Small intestine (tissue), 7 donors: ENCODE measurements around the gene SLC5A2. TPM values are rescaled to one million over a fixed set of nuclear protein-coding genes. Genes with fewer than 3 reads are reported as not detected.

Experiments
- DNase-seq, 2 donors: peaks; one replicate each; pipeline versions ENCODE4 v3.0.0 to v3.0.0-alpha.2; 2013
- FAIRE-seq: peaks from 2 replicates; lab custom pipeline; 2012; peaks lifted over from hg19 to GRCh38; lab: Jason Lieb, UNC
- H3K27ac ChIP-seq, 3 donors: one replicate each; pipeline ENCODE4 v1.5.1; 2013; ENCODE audit warnings: low read length in 2 of 3, mild to moderate bottlenecking in 2 of 3, control low read depth in 1 of 3, inconsistent platforms in 1 of 3, low read depth in 1 of 3, moderate library complexity in 1 of 3
- H3K27me3 ChIP-seq, 3 donors: one replicate each; pipeline ENCODE4 v1.6.1; 2013; ENCODE audit warnings: low read length in 3 of 3, inconsistent platforms in 1 of 3; ENCODE audit not compliant: control insufficient read depth in 3 of 3, insufficient read depth in 3 of 3
- H3K36me3 ChIP-seq, 3 donors: one replicate each; pipeline ENCODE4 v1.6.1; 2013; ENCODE audit warnings: low read length in 3 of 3, inconsistent platforms in 1 of 3, low read depth in 1 of 3, mild to moderate bottlenecking in 1 of 3, moderate library complexity in 1 of 3; ENCODE audit not compliant: control insufficient read depth in 3 of 3, insufficient read depth in 2 of 3
- H3K4me1 ChIP-seq, 3 donors: one replicate each; pipeline ENCODE4 v1.6.1; 2013; ENCODE audit warnings: low read length in 2 of 3, inconsistent platforms in 1 of 3, low read depth in 1 of 3, mild to moderate bottlenecking in 1 of 3, moderate library complexity in 1 of 3; ENCODE audit not compliant: control insufficient read depth in 3 of 3, insufficient read depth in 2 of 3
- H3K4me3 ChIP-seq, 3 donors: one replicate each; pipeline ENCODE4 v1.5.1; 2013; ENCODE audit warnings: low read length in 3 of 3, control low read depth in 1 of 3, inconsistent platforms in 1 of 3, low read depth in 1 of 3, mild to moderate bottlenecking in 1 of 3, moderate library complexity in 1 of 3
- H3K9me3 ChIP-seq, 2 donors: one replicate each; pipeline ENCODE4 v1.6.1; 2013; ENCODE audit warnings: low read depth in 1 of 2, low read length in 1 of 2; ENCODE audit not compliant: control insufficient read depth in 2 of 2, insufficient read depth in 1 of 2
- WGBS, 3 donors: extraction: QIAGEN DNeasy Blood & Tissue Kit; methylation state at CpG; one replicate each; pipeline ENCODE4 v1.1.7; 2013; 5-methylcytosine and 5-hydroxymethylcytosine counted together
- polyA plus RNA-seq, 4 donors: library from polyadenylated mRNA; stranded (reverse) in 3 of 4; unstranded in 1 of 4; fragments of 200-250 nt in 3 of 4; fragments of 120-200 nt in 1 of 4; gene quantifications; one replicate each; pipeline versions ENCODE4 v1.2.1 to v1.2.3, GENCODE V29; 2013
- donor health status: healthy with polysubstance abuse.
- donor health status: control.
- donor health status: control.
- donor health status: Bipolar disorder and iron deficiency.
- donor health status: healthy.

SLC5A2 gene
- polyA plus RNA-seq, 4 donors, result 0.81 to 10.4 (median 1.6) TPM

DNA sequence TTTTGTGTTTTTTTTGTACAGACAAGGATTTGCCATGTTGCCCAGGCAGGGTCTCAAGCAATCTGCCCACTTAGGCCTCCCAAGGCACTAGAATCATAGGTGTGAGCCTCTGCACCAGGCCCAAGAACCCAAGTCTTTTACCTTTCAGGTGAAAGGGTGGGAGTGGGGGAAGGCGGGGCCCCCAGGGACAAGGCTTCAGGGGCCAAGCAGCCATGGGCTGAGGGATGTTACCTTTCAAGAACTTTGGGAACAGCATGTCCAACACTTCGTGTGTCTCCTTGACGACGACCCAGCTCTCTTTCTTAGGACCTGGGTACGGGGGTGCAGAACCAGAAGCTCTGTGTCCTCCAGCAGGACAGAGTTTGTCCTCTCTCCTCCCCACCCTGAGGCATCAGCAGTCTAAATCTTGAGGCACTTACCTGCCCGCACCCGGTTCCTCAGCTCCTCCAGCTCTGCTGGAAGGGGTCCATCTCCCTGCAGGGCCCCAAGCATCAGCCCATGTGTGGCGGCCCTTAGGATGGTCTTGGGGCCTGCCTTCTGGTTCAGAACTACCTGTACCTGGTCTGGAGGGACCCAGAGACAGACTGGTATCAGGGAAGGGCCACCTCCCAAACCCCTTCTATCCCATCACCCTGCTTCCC lies 9.0 kb downstream of the SLC5A2 start:
- Histone ChIP-seq H3K27me3 (no peaks in the 10 kb centered on the region), H3K9me3 (no peaks in the 10 kb centered on the region), H3K27ac (no peak overlapping the region), H3K4me3 (no peak overlapping the region), H3K4me1 (peaks cover 0 to 3% (median 2%) of the 10 kb centered on the region in 3 donors), H3K36me3 (peaks cover 6 to 66% (median 8%) of the 10 kb centered on the region in 3 donors)
- 92 to 96% (median 95%) methylated on average over 8 of the region's 8 CpGs for WGBS, 3 donors
- DNase-seq (no peak), FAIRE-seq (no peak)

DNA sequence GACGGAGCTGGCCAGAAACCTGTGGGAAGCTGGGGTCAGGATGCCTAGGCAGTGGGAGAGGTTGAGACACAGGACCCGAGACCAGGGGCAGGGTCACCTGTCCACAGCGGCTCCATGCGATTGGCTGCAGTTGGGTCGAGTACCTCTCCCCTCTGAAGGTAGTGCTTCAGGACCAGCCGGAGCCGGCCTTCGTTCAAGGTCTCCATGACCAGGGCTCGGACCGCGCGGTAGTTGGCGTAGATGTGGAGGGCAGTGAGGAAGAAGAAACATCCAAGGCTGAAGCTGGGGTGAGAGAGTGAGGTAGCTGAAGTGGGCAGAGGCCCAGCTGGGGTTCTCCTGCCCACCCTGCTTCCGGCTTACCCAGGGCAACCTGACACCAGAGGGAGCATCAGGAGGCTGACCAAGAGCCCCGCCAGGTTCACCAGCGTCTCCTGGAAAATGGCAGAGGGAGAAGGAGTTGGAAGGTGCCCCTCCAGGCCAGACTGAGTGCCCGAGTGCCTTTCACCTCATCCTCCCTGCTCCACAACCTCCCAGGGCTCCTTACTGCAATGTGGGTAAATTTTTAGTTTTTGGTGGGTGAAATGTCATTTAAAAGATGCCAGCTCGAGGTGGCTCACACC lies 10.7 kb downstream of the SLC5A2 start:
- DNase-seq, result no peak
- Histone ChIP-seq H3K4me3 (no peak overlapping the region), H3K27ac (no peak overlapping the region), H3K36me3 (peaks cover 6 to 83% (median 12%) of the 10 kb centered on the region in 3 donors), H3K9me3 (no peaks in the 10 kb centered on the region), H3K27me3 (no peaks in the 10 kb centered on the region), H3K4me1 (no peaks in the 10 kb centered on the region)
- FAIRE-seq, result no peak
- WGBS, 3 donors, result 93 to 95% (median 94%) methylated on average over 16 to 18 of the region's 18 CpGs

DNA sequence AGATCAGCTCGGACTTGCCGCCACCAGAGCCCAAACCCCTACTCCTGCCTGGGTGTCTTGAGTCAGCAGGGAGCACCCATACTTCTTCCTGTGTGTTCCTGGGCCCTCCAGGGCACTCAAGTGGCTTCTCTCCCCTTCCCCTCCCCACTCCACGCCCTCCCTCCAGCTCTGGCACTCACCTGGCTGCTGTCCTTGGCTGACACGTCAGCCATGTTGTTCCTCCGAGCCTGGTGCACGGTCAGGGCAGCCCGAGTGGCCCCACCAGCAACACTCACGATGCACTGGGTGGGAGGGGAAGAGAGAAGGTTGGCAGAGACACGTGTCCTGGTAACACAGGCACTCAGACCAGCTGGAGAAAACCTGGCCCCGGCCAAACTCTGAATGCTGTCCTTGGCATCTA lies 13.7 kb downstream of the SLC5A2 start:
- no peak overlapping the region for H3K4me3 ChIP-seq
- DNase-seq (no peak), FAIRE-seq (no peak)
- 78 to 92% (median 91%) methylated on average over 10 of the region's 10 CpGs for WGBS, 3 donors
- no peak overlapping the region for H3K27ac ChIP-seq
- no peaks in the 10 kb centered on the region for H3K9me3 ChIP-seq
- no peaks in the 10 kb centered on the region for H3K27me3 ChIP-seq
- H3K36me3 ChIP-seq, result peaks cover 10 to 81% (median 18%) of the 10 kb centered on the region in 3 donors
- no peaks in the 10 kb centered on the region for H3K4me1 ChIP-seq

DNA sequence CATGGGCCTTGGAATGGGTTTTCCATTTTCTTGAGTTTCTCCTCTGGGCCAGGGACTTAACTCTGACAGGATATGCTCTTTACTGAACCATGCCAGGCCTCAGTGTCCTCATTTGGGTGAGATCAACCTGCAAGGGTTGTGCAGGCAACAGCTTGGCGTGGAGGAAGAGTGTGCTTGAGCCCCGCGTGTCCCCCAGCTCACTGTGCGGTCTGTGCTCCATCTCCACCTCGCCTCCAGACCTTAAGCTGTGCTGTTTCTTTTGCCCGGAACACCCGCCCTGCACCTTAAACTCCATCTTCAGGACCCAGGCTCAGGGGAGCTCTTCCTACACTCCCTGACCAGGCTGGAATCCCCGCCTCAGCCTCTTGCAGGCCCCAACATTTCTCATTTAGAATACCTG lies 15.6 kb downstream of the SLC5A2 start:
- Histone ChIP-seq H3K27me3 (no peaks in the 10 kb centered on the region), H3K9me3 (no peaks in the 10 kb centered on the region), H3K36me3 (peaks cover 10 to 63% (median 12%) of the 10 kb centered on the region in 3 donors), H3K27ac (no peak overlapping the region), H3K4me3 (no peak overlapping the region), H3K4me1 (no peaks in the 10 kb centered on the region)
- no peak for FAIRE-seq
- WGBS, 3 donors, result 98 to 99% (median 99%) methylated on average over 8 of the region's 8 CpGs
- no peak for DNase-seq

DNA sequence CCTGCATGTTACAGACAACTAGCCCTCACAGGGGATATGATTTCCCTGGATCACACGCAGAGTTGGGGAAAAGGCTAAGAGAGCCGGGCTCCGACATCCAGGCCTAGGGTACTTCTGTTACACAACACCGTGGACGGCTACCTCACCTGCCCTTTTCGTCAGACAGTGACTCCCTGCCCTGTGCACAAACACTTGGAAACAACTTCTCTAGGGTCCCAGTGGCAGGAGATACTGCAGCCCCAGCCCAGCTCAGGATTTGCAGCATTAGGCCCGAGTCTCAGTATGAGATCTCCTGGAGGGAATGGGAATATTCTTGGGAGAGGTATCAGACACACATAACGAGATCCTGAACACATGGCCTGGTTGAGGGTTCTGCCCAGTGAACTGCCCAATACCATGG lies 17.0 kb downstream of the SLC5A2 start:
- Histone ChIP-seq H3K36me3 (peaks cover 10 to 53% (median 10%) of the 10 kb centered on the region in 3 donors), H3K9me3 (no peaks in the 10 kb centered on the region), H3K4me1 (no peaks in the 10 kb centered on the region), H3K27me3 (no peaks in the 10 kb centered on the region), H3K27ac (no peak overlapping the region), H3K4me3 (no peak overlapping the region)
- 94 to 96% (median 95%) methylated on average over 8 of the region's 8 CpGs for WGBS, 3 donors
- no peak for DNase-seq
- FAIRE-seq, result no peak

DNA sequence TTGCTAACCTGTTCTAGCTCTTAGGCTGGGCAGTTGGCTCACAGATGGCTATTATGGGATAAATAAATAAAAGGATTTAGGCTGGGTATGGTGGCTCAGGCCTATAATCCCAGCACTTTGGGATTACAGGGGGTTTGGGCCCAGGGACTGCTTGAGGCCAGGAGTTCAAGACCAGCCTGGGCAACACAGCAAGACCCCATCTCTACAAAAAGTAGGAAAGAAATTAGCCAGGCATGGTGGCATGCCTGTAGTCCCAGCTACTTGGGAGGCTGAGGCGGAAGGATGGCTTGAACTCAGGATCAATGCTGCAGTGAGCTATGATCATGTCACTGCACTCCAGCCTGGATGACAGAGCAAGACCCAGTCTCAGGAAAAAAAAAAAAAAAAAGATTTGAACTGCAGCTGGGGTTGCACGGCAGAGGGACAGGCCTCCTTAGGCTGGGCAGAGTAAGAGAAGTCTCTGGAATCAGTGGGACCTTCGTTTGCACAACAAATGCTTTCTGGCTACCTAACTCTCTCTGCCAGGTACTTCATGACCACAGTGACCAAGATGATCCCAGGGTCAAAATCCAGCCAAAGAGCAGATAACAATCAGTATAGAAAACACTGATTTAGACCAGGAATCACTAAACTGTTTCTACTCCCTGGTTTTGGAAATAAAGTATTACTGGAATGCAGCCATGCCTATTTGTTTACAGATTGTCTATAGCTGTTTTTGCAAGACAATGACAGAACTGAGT lies 18.5 kb downstream of the SLC5A2 start:
- Histone ChIP-seq H3K27me3 (no peaks in the 10 kb centered on the region), H3K36me3 (peaks cover 4 to 41% (median 10%) of the 10 kb centered on the region in 3 donors), H3K4me3 (no peak overlapping the region), H3K4me1 (no peaks in the 10 kb centered on the region), H3K9me3 (no peaks in the 10 kb centered on the region), H3K27ac (no peak overlapping the region)
- FAIRE-seq (no peak), DNase-seq (no peak)
- WGBS, 3 donors, result 64 to 69% (median 66%) methylated on average over 3 of the region's 3 CpGs

DNA sequence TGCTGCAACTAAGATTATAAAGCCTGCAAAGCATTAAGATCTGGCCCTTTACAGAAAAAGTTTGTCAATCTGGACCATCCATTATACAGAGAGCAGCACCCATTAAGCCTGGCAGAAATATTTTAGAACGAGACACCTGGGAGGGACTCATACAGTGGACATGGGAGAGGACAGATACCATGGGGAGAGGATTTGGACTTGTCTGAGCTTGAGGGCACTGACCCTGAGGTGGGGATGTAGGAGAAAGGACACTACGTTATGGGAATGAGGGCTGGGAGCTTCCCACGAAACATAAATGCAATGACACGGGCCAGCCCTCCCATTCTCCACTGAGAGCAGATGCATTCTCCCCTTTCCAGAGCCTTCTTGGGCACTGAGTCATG lies 19.0 kb downstream of the SLC5A2 start:
- Histone ChIP-seq H3K4me3 (no peak overlapping the region), H3K4me1 (peaks cover 2 to 6% (median 5%) of the 10 kb centered on the region in 3 donors), H3K27ac (no peak overlapping the region), H3K9me3 (no peaks in the 10 kb centered on the region), H3K36me3 (peaks cover 4 to 35% (median 10%) of the 10 kb centered on the region in 3 donors), H3K27me3 (no peaks in the 10 kb centered on the region)
- 77 to 84% (median 82%) methylated on average over 4 of the region's 4 CpGs for WGBS, 3 donors
- DNase-seq (no peak), FAIRE-seq (no peak)

DNA sequence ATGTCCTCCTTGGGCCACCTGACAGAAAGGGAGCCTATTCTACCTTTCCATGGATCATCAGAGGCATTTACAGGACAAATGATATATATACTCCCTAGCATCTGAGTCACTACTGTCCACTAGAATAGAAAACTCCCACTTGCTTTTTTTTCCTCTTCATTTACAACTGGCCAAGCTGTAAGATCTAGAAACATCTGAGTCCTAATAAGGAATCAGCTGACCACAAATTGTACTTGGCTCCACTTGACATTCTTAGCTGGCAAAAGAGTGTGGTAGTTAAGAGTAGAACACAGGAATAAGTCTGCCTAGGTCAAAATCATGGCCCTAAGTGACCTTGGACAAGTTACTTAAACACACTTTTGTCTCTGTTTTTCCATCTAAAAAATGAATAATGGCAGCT lies 20.1 kb downstream of the SLC5A2 start:
- Histone ChIP-seq H3K4me1 (peaks cover 7 to 9% (median 8%) of the 10 kb centered on the region in 3 donors), H3K9me3 (no peaks in the 10 kb centered on the region), H3K27me3 (no peaks in the 10 kb centered on the region), H3K27ac (no peak overlapping the region), H3K4me3 (no peak overlapping the region), H3K36me3 (peaks cover 4 to 25% (median 10%) of the 10 kb centered on the region in 3 donors)
- FAIRE-seq (no peak), DNase-seq (no peak)
